ENCODE results near the gene MTA3. TPM values are rescaled to one million over a fixed set of nuclear protein-coding genes. Genes with fewer than 3 reads are reported as not detected.

MTA3 gene
- total RNA-seq, 2 donors from 2014 or later = 20.9 to 21.8 TPM

- DNase-seq (no peak), ATAC-seq (peak in 1 of 2 donors; percentile 45)
- intact Hi-C loops (cut with DNase I) = no loop called here
Measured at GRCh38 chr2:42752816-42753813, 184.7 kb downstream of the MTA3 start.

GRCh38 chr2:42754021-42754775, 185.8 kb downstream of the MTA3 start:
- intact Hi-C loops (cut with DNase I) = no loop called here
- peak; percentile 45 to 64 for ATAC-seq
- DNase-seq = no peak

DNA sequence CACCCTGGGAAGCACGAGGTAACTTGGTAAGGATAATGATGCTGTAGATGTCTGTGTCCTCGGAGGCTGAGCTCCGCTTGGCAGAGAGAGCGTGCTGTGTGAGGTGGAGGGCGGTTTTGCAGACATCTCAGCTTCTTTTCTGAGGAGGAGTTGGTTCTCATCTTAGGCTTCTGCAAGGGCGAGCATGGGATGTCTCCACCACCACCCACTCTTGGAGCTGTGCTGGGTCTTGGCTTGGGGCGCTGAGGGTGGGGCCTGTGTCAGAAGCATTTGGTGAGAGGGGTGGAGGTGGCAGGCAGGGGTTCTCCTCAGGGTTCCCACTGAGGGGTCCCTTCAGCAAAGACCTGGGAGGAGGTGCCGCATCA, 186.3 kb downstream of the MTA3 start:
- intact Hi-C loops (cut with DNase I) = no loop called here
- no peak for DNase-seq
- ATAC-seq = no peak

GRCh38 chr2:42755191-42755880, 186.9 kb downstream of the MTA3 start:
- intact Hi-C loops (cut with DNase I) = no loop called here
- no peak for DNase-seq
- peak; percentile 7 to 31 for ATAC-seq

DNA sequence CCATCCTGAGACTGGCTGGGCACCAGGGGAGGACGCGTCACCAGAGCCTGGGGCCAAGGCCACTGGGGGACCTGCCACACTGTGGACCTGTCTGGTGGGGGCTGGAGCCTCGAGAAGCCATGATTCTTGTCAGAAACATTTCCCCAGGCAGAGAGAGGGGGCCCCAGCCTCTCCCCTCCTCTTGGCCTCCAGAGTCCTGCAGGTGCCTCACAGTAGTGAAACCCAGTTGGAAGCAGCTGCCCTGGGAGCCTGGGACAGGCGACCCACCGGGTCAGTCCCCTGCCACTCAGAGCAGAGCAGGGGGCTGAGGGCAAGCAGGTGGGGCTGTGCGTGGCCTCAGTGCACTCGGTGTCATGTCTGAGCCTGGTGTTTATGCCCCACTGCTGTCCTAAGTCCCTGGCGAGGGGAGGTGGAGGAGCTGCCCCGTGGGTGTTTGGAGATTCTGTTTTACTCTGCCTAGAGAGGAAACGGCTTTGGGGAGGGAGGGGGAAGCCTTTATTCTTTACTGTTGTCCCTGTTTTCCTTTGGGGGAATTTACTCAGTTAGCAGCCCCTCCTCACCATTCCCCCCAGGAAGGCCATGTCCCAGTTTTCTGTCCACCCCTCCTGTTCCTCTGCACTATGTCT, 187.8 kb downstream of the MTA3 start:
- intact Hi-C loops (cut with DNase I) = no loop called here
- ATAC-seq (no peak), DNase-seq (no peak)

DNA sequence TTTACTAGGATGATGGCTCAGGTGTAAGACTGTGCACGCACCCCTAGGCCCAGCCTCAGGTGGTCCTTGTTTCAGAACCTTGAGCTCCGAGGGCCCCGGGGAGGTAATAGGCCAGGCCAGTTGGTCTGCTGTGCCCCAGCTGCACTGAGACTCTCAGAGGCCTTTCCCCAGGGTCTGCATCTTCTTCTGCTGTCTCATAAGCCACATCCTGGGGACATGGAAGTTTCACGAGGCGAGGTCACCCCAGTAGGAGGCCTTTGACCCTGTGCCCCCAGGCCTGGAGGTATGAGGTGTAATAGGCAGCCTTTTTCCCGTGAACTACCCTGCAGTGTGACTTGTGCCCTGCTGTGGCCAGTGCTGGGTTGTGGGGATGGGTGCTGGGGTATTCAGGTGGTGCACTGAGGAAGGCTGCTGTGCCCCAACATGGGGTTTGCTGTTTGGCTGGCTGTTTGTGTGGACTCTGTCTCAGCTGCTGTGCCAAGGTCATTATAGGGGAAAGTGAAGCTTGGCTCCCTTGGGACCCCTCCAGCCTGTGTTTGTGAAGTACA, 188.6 kb downstream of the MTA3 start:
- ATAC-seq (no peak), DNase-seq (no peak)
- intact Hi-C loops (cut with DNase I) = no loop called here

DNA sequence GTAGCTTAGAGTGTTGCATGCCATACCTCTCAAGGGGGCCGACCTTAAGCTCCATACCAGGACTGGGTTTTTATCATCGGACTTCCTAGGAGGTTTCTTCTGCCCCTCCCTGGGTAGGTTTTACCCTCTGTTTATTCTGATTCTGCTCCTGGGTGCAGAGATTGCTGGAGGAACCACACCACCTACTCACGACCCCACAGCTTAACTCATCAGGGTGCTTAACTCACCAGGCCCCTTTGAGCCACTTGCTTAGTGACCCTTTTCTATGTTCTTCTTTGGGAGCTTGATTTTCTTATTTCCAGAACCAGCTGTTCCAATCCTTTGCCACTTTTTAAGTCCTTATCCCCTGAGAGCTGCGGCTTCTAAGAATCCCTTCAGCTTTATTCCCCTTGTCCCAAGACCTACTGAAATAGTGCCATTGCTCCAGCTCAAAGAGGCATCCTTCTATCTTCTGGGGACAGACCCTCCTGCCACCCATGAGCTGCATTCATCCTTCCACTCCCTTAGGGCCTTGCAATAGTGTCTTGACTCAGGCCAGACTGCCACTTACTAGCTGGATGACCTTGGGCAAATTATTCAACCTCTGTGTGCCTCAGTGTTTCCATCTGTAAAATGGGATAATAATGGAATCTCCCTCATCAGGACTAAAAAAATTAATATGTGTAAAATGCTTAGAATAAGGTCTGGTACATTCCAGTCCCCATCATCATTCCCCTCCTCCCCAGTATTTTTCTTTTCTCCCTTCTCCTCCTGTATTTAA, 189.7 kb downstream of the MTA3 start:
- ATAC-seq (no peak), DNase-seq (no peak)
- intact Hi-C loops (cut with DNase I) = no loop called here

DNA sequence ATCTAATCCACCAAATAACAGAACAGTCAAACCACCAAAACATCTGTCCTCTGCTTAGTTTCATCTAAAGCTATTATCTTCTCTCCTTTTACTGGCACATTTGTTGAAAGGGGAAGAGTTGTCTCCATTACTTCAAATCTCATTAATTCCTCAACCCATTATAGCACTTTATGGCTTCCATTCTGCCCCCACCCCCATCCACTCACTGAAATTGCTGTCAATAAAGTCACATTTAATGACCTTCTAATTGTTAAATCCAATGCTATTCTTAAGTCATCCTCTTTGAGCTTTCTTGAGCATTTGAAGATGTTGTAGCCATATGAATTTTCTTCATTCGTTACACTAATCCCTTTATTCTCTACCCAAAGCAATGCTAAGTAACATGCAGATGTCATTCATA, 190.3 kb downstream of the MTA3 start:
- intact Hi-C loops (cut with DNase I) = no loop called here
- ATAC-seq = no peak
- DNase-seq = no peak

GRCh38 chr2:42761554-42761953, 193.1 kb downstream of the MTA3 start:
- no peak for ATAC-seq
- intact Hi-C loops (cut with DNase I) = no loop called here
- DNase-seq = no peak

GRCh38 chr2:42762155-42762554, 193.7 kb downstream of the MTA3 start:
- ATAC-seq (no peak), DNase-seq (no peak)
- intact Hi-C loops (cut with DNase I) = no loop called here

DNA sequence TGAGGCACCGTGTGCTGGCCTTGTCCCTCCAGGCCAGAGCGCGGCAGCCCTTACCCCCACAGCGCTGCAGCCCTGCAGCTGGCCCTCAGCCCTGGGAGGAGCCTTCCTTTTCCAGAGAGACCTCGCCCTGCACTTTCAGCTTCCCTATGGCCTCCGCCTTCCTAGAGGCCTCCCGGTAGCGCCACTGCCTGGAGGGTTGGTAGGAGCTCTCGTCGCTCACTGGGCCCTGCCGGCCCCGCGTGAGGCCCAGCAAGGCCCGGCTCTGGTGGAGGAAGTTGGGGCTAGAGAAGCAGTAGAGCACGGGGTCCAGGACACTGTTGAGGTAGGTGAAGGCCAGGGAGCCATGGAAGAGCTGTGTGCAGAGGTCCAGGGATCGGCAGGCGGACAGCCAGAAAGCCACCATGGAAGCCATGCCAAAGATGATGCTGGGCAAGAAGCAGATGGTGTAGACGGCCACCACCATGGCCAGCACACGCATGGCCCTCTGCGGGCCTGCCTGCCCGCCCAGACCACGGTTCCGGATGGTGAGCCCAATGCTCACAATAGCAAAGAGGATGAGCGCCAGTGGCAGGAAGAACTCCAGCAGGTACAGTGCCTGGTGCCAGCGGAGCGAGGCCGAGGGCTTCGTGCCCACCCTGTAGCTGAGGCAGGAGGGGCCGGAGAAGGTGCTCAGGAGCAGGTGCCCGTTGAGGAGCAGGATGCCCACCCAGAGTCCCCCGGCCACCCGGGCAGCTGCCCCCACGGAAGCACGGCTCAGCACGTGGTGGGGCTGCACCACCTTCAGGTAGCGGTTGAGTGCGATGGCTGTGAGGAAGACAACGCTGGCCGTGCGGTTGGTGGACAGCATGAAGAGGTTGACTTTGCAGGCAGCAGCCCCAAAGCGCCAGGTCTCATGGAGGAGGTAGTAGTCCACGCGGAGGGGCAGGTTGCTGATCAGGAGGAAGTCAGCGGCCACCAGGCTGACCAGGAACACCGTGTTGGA, 194.7 kb downstream of the MTA3 start:
- DNase-seq = no peak
- intact Hi-C loops (cut with DNase I) = no loop called here
- no peak for ATAC-seq

DNA sequence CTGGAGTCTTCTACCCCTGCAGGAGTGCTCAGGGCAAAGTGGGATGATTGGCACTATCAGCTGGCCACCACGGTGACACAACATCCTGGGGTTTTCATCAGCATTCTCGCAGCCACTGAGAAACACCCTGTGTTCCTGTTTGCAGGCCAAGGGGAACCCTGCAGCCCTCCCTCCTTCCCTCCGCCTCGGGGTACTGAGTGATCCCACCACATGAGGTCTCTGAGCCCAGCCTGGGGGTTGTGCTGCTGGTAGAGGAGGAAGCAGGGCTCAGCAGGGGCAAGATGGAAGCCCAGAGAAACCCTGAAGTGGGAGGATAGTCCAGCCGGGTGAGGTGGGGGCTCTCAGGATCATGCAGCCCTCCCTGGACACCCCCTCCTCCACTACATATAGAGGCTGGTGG, 195.7 kb downstream of the MTA3 start, which contains the start of gene OXER1:
Gene OXER1 (minus strand): TSS at position 40 of the 400 bp plus-strand sequence. CDS start 73 bp downstream, outside the sequence.
- intact Hi-C loops (cut with DNase I) = no loop called here
- ATAC-seq (no peak), DNase-seq (no peak)

GRCh38 chr2:42764901-42765300, 196.5 kb downstream of the MTA3 start:
- no peak for DNase-seq
- intact Hi-C loops (cut with DNase I) = no loop called here
- no peak for ATAC-seq

DNA sequence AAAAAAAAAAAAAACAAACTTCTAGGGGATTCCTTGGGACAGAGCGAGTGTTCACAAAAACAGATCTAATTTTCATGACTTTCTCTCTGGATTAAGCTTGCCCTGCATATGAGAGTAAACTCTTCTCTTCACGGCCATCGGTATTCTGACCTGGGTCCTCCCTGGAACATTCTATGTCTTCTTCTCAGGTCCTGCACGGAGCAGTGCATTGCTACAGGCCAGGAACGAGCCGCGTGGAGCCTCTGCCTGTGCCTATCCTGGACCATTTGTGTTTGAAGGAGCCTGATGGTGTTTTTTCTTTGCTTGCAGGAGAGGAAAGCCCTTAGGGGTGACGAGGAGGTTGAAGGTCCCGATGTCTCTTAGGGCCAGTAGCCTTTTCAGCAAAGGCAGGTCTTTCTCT, 197.3 kb downstream of the MTA3 start:
- ATAC-seq (no peak), DNase-seq (no peak)
- intact Hi-C loops (cut with DNase I) = no loop called here

DNA sequence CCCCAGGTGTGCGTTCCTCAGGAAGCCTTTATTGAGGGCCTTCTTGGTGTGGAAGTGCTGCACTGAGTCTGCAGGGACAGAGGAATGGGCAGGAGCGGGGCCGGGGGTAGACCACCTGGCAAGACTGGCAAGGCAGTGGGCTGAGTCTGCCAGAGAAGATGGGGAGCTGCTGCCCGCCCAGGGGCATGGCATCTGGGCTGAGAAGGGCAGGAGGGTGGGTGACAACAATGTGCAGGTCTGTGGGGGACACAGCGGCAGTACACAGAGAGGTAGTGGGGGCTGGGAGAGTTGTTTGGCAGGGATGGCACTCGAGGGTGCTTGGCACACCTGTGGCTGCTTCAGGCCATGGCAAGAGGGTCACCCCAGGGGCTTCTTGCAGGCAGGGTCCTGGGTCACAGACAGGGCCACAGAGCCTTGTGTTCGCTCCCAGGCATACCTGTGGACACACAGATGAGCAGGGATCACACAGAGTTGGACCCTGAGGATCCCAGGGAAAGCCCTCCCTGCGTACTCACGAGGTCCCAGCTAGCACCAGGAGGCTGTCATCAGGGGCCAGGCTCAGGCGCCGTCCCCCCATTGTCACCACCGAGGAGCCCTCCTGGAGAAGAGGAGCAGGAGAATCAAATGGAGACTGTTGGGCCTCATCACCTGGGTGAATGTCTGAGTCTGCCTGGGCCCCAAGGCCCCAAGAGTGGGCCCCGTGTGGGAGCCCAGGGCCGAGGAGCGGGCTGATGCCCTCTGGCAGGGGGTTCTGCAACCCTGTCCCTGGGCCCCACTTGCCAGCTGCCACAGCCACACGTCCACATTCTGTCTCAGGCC, 198.9 kb downstream of the MTA3 start:
- ATAC-seq = no peak
- intact Hi-C loops (cut with DNase I) = no loop called here
- no peak for DNase-seq

All from left cardiac atrium (tissue), 4 donors.